ENCODE data around the gene DAPK2. TPM values are rescaled to one million over a fixed set of nuclear protein-coding genes. Genes with fewer than 3 reads are reported as not detected.

The DAPK2 gene
- total and polyA plus RNA-seq, 2 donors (not counting 1 experiment from before 2014, with no cell fraction given): 8.3 to 31.9 TPM

DNA sequence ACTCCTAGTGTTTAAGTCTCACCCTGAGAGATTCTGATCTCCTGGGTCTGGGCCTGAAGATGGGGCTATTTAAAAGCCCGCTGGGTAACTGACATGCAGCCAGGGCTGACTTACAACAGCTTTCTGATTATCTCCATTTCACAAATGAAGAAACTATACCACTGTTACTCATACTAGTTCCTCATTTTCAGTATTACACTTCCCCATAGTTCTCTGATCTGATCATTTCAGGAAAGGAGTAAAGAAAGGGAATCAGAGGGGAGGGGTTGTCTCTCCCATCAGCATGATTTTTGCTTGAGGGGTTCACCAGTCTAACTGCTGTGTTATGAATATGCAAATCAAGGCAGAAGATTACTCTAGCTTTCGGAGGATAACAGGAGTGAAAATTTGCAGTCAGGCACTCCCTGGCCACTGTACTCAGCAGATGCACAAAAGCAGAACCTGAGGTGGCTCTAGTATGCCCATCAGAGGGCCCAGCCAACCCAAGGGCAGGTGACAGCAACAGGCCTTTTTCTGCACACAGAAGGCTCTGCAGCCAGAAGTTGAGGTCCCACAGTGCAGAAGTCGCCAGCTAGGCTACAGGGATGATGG lies 59.4 kb downstream of the DAPK2 start:
- no peaks in the 10 kb centered on the region for H3K79me2 ChIP-seq (ENCODE audit: control insufficient read depth, insufficient read depth, low read length)
- ChIA-PET CTCF (interaction anchor here (0.6 to 5.5 kb wide), 8 partner anchors 17 to 234 kb away, joined by 3 to 40 read pairs (median 9); partner anchors contain the start of gene DAPK2), POLR2A (interaction anchor here (2.0 to 3.6 kb wide), 2 partner anchors 9 to 24 kb away, joined by 4 to 17 read pairs; no protein-coding TSS in a partner anchor)
- H2AFZ ChIP-seq (ENCODE audit: insufficient read depth, low read depth, low read length, poor library complexity, severe bottlenecking): no peak overlapping the region
- no peaks in the 10 kb centered on the region for H4K20me1 ChIP-seq (ENCODE audit: control insufficient read depth, insufficient read depth, low read length, poor library complexity, severe bottlenecking)
- Mint-ChIP-seq H3K9me3 (ENCODE audit: insufficient read depth) (no peaks in the 10 kb centered on the region), H3K27ac (peak overlapping the region; percentile 96), H3K4me1 (peaks cover 62% of the 10 kb centered on the region), H3K4me3 (peak overlapping the region; percentile 70), H3K27me3 (no peaks in the 10 kb centered on the region)
- DNase-seq: peak; percentile 79
- no peak for TF ChIP-seq EZH2 (IDR thresholded peaks at IDR 0.05; ENCODE audit: borderline replicate concordance, insufficient read depth, low read depth, low read length, poor library complexity, severe bottlenecking)
- TF ChIP-seq, protein P1, sequence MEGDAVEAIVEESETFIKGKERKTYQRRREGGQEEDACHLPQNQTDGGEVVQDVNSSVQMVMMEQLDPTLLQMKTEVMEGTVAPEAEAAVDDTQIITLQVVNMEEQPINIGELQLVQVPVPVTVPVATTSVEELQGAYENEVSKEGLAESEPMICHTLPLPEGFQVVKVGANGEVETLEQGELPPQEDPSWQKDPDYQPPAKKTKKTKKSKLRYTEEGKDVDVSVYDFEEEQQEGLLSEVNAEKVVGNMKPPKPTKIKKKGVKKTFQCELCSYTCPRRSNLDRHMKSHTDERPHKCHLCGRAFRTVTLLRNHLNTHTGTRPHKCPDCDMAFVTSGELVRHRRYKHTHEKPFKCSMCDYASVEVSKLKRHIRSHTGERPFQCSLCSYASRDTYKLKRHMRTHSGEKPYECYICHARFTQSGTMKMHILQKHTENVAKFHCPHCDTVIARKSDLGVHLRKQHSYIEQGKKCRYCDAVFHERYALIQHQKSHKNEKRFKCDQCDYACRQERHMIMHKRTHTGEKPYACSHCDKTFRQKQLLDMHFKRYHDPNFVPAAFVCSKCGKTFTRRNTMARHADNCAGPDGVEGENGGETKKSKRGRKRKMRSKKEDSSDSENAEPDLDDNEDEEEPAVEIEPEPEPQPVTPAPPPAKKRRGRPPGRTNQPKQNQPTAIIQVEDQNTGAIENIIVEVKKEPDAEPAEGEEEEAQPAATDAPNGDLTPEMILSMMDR (IDR thresholded peaks at IDR 0.05): no peak
- H3K9me3 ChIP-seq (ENCODE audit: control extremely low read depth in 1 of 3, control insufficient read depth in 2 of 3, insufficient read depth in 1 of 3, low read length in 2 of 3): no peaks in the 10 kb centered on the region
- H3K27ac ChIP-seq (ENCODE audit: low read length in 2 of 2): peak overlapping the region; percentile 57 to 63
- H3K4me1 ChIP-seq (ENCODE audit: control insufficient read depth in 2 of 2, insufficient read depth in 2 of 2, low read length in 2 of 2): peaks cover 46 to 56% of the 10 kb centered on the region in 2 donors
- H3K36me3 ChIP-seq (replicated peaks in 1 of 2; ENCODE audit: control extremely low read depth in 1 of 2, control insufficient read depth in 1 of 2, extremely low read depth in 1 of 2, insufficient read depth in 2 of 2, low read length in 1 of 2): no peaks in the 10 kb centered on the region
- peak; percentile 90 for ATAC-seq (ENCODE audit: low read depth)
- WGBS (ENCODE audit: insufficient coverage): 30% methylated on average over 2 of the region's 3 CpGs
- H3K9ac ChIP-seq (ENCODE audit: low read length): no peak overlapping the region
- peak overlapping the region; percentile 47 for H3K4me2 ChIP-seq (replicated peaks; ENCODE audit: low read depth, low read length, poor library complexity, severe bottlenecking)
- intact Hi-C loops (cut with micrococcal nuclease): loop anchor here (1.0 kb wide), 2 partner anchors 23 to 59 kb away; partner anchors contain the start of gene DAPK2
- H3K27me3 ChIP-seq (replicated peaks in 1 of 4; ENCODE audit: control extremely low read depth in 1 of 4, control insufficient read depth in 3 of 4, insufficient read depth in 4 of 4, low read length in 3 of 4): no peaks in the 10 kb centered on the region
- H3K4me3 ChIP-seq (ENCODE audit: control extremely low read depth in 1 of 5, extremely low read depth in 1 of 5, insufficient read depth in 1 of 5, low read depth in 2 of 5, low read length in 4 of 5): no peak overlapping the region

DNA sequence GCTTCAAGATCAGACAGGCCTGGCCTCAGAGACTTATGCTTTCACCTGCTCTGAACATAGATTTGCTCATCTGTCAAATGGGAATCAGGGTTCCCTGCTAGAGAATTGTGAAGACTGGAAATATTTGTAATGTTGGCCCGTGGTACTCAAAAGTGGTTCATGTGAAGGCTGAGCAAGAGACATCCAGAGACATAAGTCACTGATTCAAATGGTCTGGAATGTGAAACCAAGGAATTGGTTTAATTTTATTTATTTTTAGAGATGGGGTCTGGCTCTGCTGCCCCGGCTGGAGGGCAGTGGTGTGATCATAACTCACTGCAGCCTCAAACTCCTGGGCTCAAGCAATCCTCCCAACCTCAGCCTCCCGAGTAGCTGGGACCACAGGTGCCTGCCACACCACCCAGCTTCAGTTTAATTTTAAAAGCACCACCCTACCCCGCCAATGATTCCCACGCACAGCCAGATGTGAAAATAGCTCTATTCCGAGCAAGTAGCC lies 60.1 kb downstream of the DAPK2 start:
- H3K4me2 ChIP-seq (replicated peaks; ENCODE audit: low read depth, low read length, poor library complexity, severe bottlenecking): peak overlapping the region; percentile 47
- H3K27ac ChIP-seq (ENCODE audit: low read length in 2 of 2): peak overlapping the region; percentile 57 to 63
- H3K9me3 ChIP-seq (ENCODE audit: control extremely low read depth in 1 of 3, control insufficient read depth in 2 of 3, insufficient read depth in 1 of 3, low read length in 2 of 3): no peaks in the 10 kb centered on the region
- no peaks in the 10 kb centered on the region for H3K79me2 ChIP-seq (ENCODE audit: control insufficient read depth, insufficient read depth, low read length)
- intact Hi-C loops (cut with micrococcal nuclease): loop anchor here (1.0 kb wide), 2 partner anchors 24 to 60 kb away; partner anchors contain the start of gene DAPK2
- no peaks in the 10 kb centered on the region for H4K20me1 ChIP-seq (ENCODE audit: control insufficient read depth, insufficient read depth, low read length, poor library complexity, severe bottlenecking)
- Mint-ChIP-seq H3K27me3 (no peaks in the 10 kb centered on the region), H3K4me3 (peak overlapping the region; percentile 70), H3K4me1 (peaks cover 56% of the 10 kb centered on the region), H3K9me3 (ENCODE audit: insufficient read depth) (no peaks in the 10 kb centered on the region), H3K27ac (peak overlapping the region; percentile 96)
- WGBS (ENCODE audit: insufficient coverage): 72% methylated on average over 5 of the region's 6 CpGs
- H3K36me3 ChIP-seq (replicated peaks in 1 of 2; ENCODE audit: control extremely low read depth in 1 of 2, control insufficient read depth in 1 of 2, extremely low read depth in 1 of 2, insufficient read depth in 2 of 2, low read length in 1 of 2): no peaks in the 10 kb centered on the region
- TF ChIP-seq, protein P1 (IDR thresholded peaks at IDR 0.05): no peak
- no peak for TF ChIP-seq EZH2 (IDR thresholded peaks at IDR 0.05; ENCODE audit: borderline replicate concordance, insufficient read depth, low read depth, low read length, poor library complexity, severe bottlenecking)
- H3K4me3 ChIP-seq (ENCODE audit: control extremely low read depth in 1 of 5, extremely low read depth in 1 of 5, insufficient read depth in 1 of 5, low read depth in 2 of 5, low read length in 4 of 5): no peak overlapping the region
- H3K27me3 ChIP-seq (replicated peaks in 1 of 4; ENCODE audit: control extremely low read depth in 1 of 4, control insufficient read depth in 3 of 4, insufficient read depth in 4 of 4, low read length in 3 of 4): no peaks in the 10 kb centered on the region
- ChIA-PET CTCF (interaction anchor here (1.0 to 5.5 kb wide), 8 partner anchors 13 to 234 kb away, joined by 3 to 40 read pairs (median 9); partner anchors contain the start of gene DAPK2), POLR2A (interaction anchor here (2.0 to 3.6 kb wide), 2 partner anchors 9 to 24 kb away, joined by 4 to 17 read pairs; no protein-coding TSS in a partner anchor)
- ATAC-seq (ENCODE audit: low read depth) (no peak), DNase-seq (no peak)
- H3K4me1 ChIP-seq (ENCODE audit: control insufficient read depth in 2 of 2, insufficient read depth in 2 of 2, low read length in 2 of 2): peaks cover 40 to 50% of the 10 kb centered on the region in 2 donors
- no peak overlapping the region for H3K9ac ChIP-seq (ENCODE audit: low read length)
- H2AFZ ChIP-seq (ENCODE audit: insufficient read depth, low read depth, low read length, poor library complexity, severe bottlenecking): no peak overlapping the region

Data from B cell (primary cell).